ENCODE measurements around the gene NINL. TPM values are rescaled to one million over a fixed set of nuclear protein-coding genes. Genes with fewer than 3 reads are reported as not detected.
"Not testable (repeated sequence)": the region's sequence is repeated elsewhere in the genome, so short reads cannot be mapped to it uniquely, and the experiment has no call there.

The NINL gene
- total RNA-seq, 1 experiment from 2014 or later: 1.2 TPM

- CTCF ChIA-PET: no interaction called here
- Mint-ChIP-seq H3K9me3 (ENCODE audit: unreplicated experiment) (no peaks in the 10 kb centered on the region), H3K36me3 (ENCODE audit: insufficient read depth, unreplicated experiment) (no peaks in the 10 kb centered on the region)
These were observed 3.2 kb upstream of the NINL start for GRCh38 chr20:25588491-25588890.

GRCh38 chr20:25587536-25587935 lies 2.2 kb upstream of the NINL start:
- Mint-ChIP-seq H3K27me3 (ENCODE audit: insufficient read depth, unreplicated experiment) (no peaks in the 10 kb centered on the region), H3K9me3 (ENCODE audit: unreplicated experiment) (no peaks in the 10 kb centered on the region), H3K27ac (ENCODE audit: low read depth, unreplicated experiment) (no peak overlapping the region), H3K4me3 (ENCODE audit: unreplicated experiment) (no peak overlapping the region), H3K36me3 (ENCODE audit: insufficient read depth, unreplicated experiment) (no peaks in the 10 kb centered on the region), H3K4me1 (ENCODE audit: insufficient read depth, unreplicated experiment) (no peaks in the 10 kb centered on the region)
- intact Hi-C loops (cut with micrococcal nuclease): no loop called here
- no peak for TF ChIP-seq CTCF (IDR thresholded peaks at IDR 0.05; ENCODE audit: unreplicated experiment)
- ChIA-PET POLR2A (no interaction called here), CTCF (interaction anchor here (0.7 to 1.1 kb wide), 2 partner anchors 47 to 50 kb away, joined by 3 to 5 read pairs; no protein-coding TSS in a partner anchor)
- no TSS peak for BruUV-seq (replicated peaks)
- no peak for DNase-seq (ENCODE audit: unreplicated experiment)

More at GRCh38 chr20:25588491-25588890, 3.2 kb upstream of the NINL start:
- H3K27ac Mint-ChIP-seq (ENCODE audit: low read depth, unreplicated experiment): no peak overlapping the region
- H3K4me3 Mint-ChIP-seq (ENCODE audit: unreplicated experiment): no peak overlapping the region
- POLR2A ChIA-PET: no interaction called here
- intact Hi-C loops (cut with micrococcal nuclease): no loop called here
- BruUV-seq (replicated peaks): no TSS peak
- H3K27me3 Mint-ChIP-seq (ENCODE audit: insufficient read depth, unreplicated experiment): no peaks in the 10 kb centered on the region
- no peak for DNase-seq (ENCODE audit: unreplicated experiment)
- no peak for TF ChIP-seq CTCF (IDR thresholded peaks at IDR 0.05; ENCODE audit: unreplicated experiment)
- no peaks in the 10 kb centered on the region for H3K4me1 Mint-ChIP-seq (ENCODE audit: insufficient read depth, unreplicated experiment)

- ChIA-PET POLR2A (no interaction called here), CTCF (interaction anchor here (1.1 kb wide), 1 partner anchor 47 kb away, joined by 5 read pairs; no protein-coding TSS in a partner anchor)
- Mint-ChIP-seq H3K9me3 (ENCODE audit: unreplicated experiment) (no peaks in the 10 kb centered on the region), H3K36me3 (ENCODE audit: insufficient read depth, unreplicated experiment) (no peaks in the 10 kb centered on the region), H3K4me1 (ENCODE audit: insufficient read depth, unreplicated experiment) (no peaks in the 10 kb centered on the region), H3K27ac (ENCODE audit: low read depth, unreplicated experiment) (no peak overlapping the region), H3K27me3 (ENCODE audit: insufficient read depth, unreplicated experiment) (no peaks in the 10 kb centered on the region), H3K4me3 (ENCODE audit: unreplicated experiment) (no peak overlapping the region)
- DNase-seq (ENCODE audit: unreplicated experiment): peak; percentile 16
- intact Hi-C loops (cut with micrococcal nuclease): no loop called here
- no peak for TF ChIP-seq CTCF (IDR thresholded peaks at IDR 0.05; ENCODE audit: unreplicated experiment)
- no TSS peak for BruUV-seq (replicated peaks)
These were observed 1.5 kb upstream of the NINL start for GRCh38 chr20:25586877-25587276.

- intact Hi-C loops (cut with micrococcal nuclease); H3K4me1 Mint-ChIP-seq (ENCODE audit: insufficient read depth, unreplicated experiment); H3K27ac Mint-ChIP-seq (ENCODE audit: low read depth, unreplicated experiment); H3K4me3 Mint-ChIP-seq (ENCODE audit: unreplicated experiment); H3K9me3 Mint-ChIP-seq (ENCODE audit: unreplicated experiment); DNase-seq (ENCODE audit: unreplicated experiment); H3K27me3 Mint-ChIP-seq (ENCODE audit: insufficient read depth, unreplicated experiment); CTCF ChIA-PET; H3K36me3 Mint-ChIP-seq (ENCODE audit: insufficient read depth, unreplicated experiment); BruUV-seq (replicated peaks): not testable (repeated sequence)
- POLR2A ChIA-PET: interaction anchor here (0.6 to 0.8 kb wide), 2 partner anchors 63 to 167 kb away, joined by 3 to 4 read pairs; no protein-coding TSS in a partner anchor
These were observed 1.7 kb downstream of the NINL start for GRCh38 chr20:25583607-25584006.

GRCh38 chr20:25580711-25581110 lies 4.6 kb downstream of the NINL start:
- Mint-ChIP-seq H3K27ac (ENCODE audit: low read depth, unreplicated experiment) (no peak overlapping the region), H3K4me1 (ENCODE audit: insufficient read depth, unreplicated experiment) (no peaks in the 10 kb centered on the region), H3K9me3 (ENCODE audit: unreplicated experiment) (no peaks in the 10 kb centered on the region), H3K27me3 (ENCODE audit: insufficient read depth, unreplicated experiment) (no peaks in the 10 kb centered on the region), H3K4me3 (ENCODE audit: unreplicated experiment) (no peak overlapping the region), H3K36me3 (ENCODE audit: insufficient read depth, unreplicated experiment) (no peaks in the 10 kb centered on the region)
- intact Hi-C loops (cut with micrococcal nuclease): no loop called here
- BruUV-seq (replicated peaks): no TSS peak
- peak; percentile 80 for DNase-seq (ENCODE audit: unreplicated experiment)
- TF ChIP-seq CTCF (IDR thresholded peaks at IDR 0.05; ENCODE audit: unreplicated experiment): no peak
- CTCF ChIA-PET: interaction anchor here (0.6 to 1.0 kb wide), 6 partner anchors 11 to 205 kb away, joined by 3 to 8 read pairs (median 5); no protein-coding TSS in a partner anchor
- POLR2A ChIA-PET: interaction anchor here (0.6 to 1.3 kb wide), 5 partner anchors 10 to 284 kb away, joined by 3 to 6 read pairs (median 4); no protein-coding TSS in a partner anchor
